Spleen (tissue), 11 donors: ENCODE measurements around the gene KCNB1. TPM values are rescaled to one million over a fixed set of nuclear protein-coding genes. Genes with fewer than 3 reads are reported as not detected.

Source experiments
- DNase-seq: peaks from one replicate; pipeline ENCODE4 v3.0.0-alpha.2; 2020
- H3K27ac ChIP-seq, 8 donors: fragments of 200-600 bp; sonication (generic) in 7 of 8; 1 replicate in 4 of 8; 2 replicates in 4 of 8; pipeline versions ENCODE4 v1.5.0 to v1.8.0; 2016 to 2021; ENCODE audit warnings: inconsistent platforms in 4 of 8, mild to moderate bottlenecking in 4 of 8, moderate library complexity in 1 of 8
- H3K27me3 ChIP-seq, 7 donors: fragments of 200-600 bp; sonication (generic) in 6 of 7; replicated peaks in 1 of 7; 1 replicate in 4 of 7; 2 replicates in 3 of 7; pipeline versions ENCODE4 v1.5.0 to v1.8.0; 2016 to 2021; ENCODE audit warnings: inconsistent platforms in 3 of 7, mild to moderate bottlenecking in 1 of 7
- H3K36me3 ChIP-seq, 6 donors: fragments of 200-600 bp; sonication (generic) in 5 of 6; 1 replicate in 4 of 6; 2 replicates in 2 of 6; pipeline versions ENCODE4 v1.5.0 to v1.8.0; 2016 to 2021; ENCODE audit warnings: inconsistent platforms in 2 of 6
- H3K4me1 ChIP-seq, 6 donors: fragments of 200-600 bp; sonication (generic) in 5 of 6; 1 replicate in 3 of 6; 2 replicates in 3 of 6; pipeline versions ENCODE4 v1.5.0 to v1.8.0; 2016 to 2021; ENCODE audit warnings: inconsistent platforms in 3 of 6
- H3K4me3 ChIP-seq, 8 donors: fragments of 200-600 bp; sonication (generic) in 7 of 8; 1 replicate in 4 of 8; 2 replicates in 4 of 8; pipeline versions ENCODE4 v1.5.0 to v1.8.0; 2016 to 2021; ENCODE audit warnings: inconsistent platforms in 4 of 8, mild to moderate bottlenecking in 4 of 8, moderate library complexity in 2 of 8
- H3K9me3 ChIP-seq, 8 donors: fragments of 200-600 bp; sonication (generic) in 7 of 8; 1 replicate in 4 of 8; 2 replicates in 4 of 8; pipeline versions ENCODE4 v1.5.0 to v1.8.0; 2016 to 2021; ENCODE audit warnings: inconsistent platforms in 4 of 8
- POLR2A ChIP-seq, 3 donors: fragments of 450-650 bp; IDR thresholded peaks; one replicate each; pipeline ENCODE4 v1.5.1; 2017; ENCODE audit warnings: antibody characterized with exemption in 3 of 3, mild to moderate bottlenecking in 1 of 3
- POLR2AphosphoS5 ChIP-seq, 3 donors: sonication (generic); formaldehyde crosslinking; IDR thresholded peaks; one replicate each; pipeline ENCODE4 v1.5.1; 2017; ENCODE audit warnings: antibody characterized with exemption in 3 of 3
- WGBS, 5 donors: extraction: QIAGEN DNeasy Blood & Tissue Kit in 3 of 5; methylation state at CpG; one replicate each; pipeline versions ENCODE4 v1.1.5 to v1.1.7; 2013 to 2018; 5-methylcytosine and 5-hydroxymethylcytosine counted together
- intact Hi-C: fragments of 100-400 bp; cut with DNase I; formaldehyde crosslinking; loops from one replicate; pipeline ENCODE4 v1.15.0; 2023; ENCODE audit warnings: low total_unique reads
- polyA plus RNA-seq, 3 donors: library from polyadenylated mRNA; stranded (reverse); fragments of 200-250 nt; gene quantifications; one replicate each; pipeline ENCODE4 v1.2.1, GENCODE V29; 2013
- total RNA-seq, 7 donors: library from RNA; depleted of rRNA in 3 of 7; stranded (reverse); fragments of >200 nt in 3 of 7; fragmentation: NEBNext Ultra II Directional in 4 of 7; extraction: Animal tissue kit (Norgen Biotek cat#: 25700) in 4 of 7; gene quantifications; one replicate each; pipeline versions ENCODE4 v1.1.0 to v1.2.1, GENCODE V29; 2016 to 2021
- TF ChIP-seq, protein P1 (sequence below), 11 experiments: fragments of 200-600 bp in 7 of 11; fragments of 450-650 bp in 4 of 11; sonication (generic) in 4 of 11; IDR thresholded peaks in 8 of 11; conservative IDR thresholded peaks in 3 of 11; 1 replicate in 7 of 11; 2 replicates in 4 of 11; pipeline versions ENCODE4 v1.4.0 to v1.8.0; 2016 to 2021; ENCODE audit warnings: antibody characterized with exemption in 11 of 11, inconsistent platforms in 4 of 11, mild to moderate bottlenecking in 1 of 11
- donor health status: healthy with polysubstance abuse.
- donor health status: DM: no; HTN: no; CAD: no; lungs with moderate emphysema.
- donor health status: DM: no; HTN: no; CAD: no.
- donor health status: Bipolar disorder and iron deficiency.
- donor health status: healthy.
- donor health status: DM: no; HTN: no; CAD: no.
- donor health status: DM: yes; HTN: yes; CAD: no.

KCNB1 gene
- total and polyA plus RNA-seq, 10 donors: 0.02 to 3.2 (median 0.51) TPM

DNA sequence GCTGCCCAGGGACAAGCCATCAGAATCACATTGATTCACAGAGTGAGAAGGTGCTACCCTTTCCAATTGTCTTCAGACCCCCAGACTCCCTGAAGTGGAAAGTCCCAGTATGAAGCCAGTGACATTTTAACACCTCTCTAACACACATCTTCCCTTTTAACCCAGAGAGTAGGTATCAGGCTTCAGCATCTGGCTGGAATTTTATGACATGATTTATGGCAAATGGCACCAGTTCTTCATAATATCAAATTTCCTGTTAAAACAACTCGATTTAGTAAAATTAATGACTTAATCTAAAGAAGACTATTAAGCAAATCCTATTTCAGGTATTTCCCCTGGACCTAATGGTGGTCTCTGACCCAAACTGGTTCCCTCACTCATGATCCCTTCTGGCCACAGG lies 25.0 kb downstream of the KCNB1 start:
- peaks cover 0 to under 1% (median 0%) of the 10 kb centered on the region in 6 donors for H3K4me1 ChIP-seq
- TF ChIP-seq POLR2AphosphoS5 (IDR thresholded peaks at IDR 0.05) (no peak), POLR2A (IDR thresholded peaks at IDR 0.05) (no peak)
- TF ChIP-seq, protein P1, sequence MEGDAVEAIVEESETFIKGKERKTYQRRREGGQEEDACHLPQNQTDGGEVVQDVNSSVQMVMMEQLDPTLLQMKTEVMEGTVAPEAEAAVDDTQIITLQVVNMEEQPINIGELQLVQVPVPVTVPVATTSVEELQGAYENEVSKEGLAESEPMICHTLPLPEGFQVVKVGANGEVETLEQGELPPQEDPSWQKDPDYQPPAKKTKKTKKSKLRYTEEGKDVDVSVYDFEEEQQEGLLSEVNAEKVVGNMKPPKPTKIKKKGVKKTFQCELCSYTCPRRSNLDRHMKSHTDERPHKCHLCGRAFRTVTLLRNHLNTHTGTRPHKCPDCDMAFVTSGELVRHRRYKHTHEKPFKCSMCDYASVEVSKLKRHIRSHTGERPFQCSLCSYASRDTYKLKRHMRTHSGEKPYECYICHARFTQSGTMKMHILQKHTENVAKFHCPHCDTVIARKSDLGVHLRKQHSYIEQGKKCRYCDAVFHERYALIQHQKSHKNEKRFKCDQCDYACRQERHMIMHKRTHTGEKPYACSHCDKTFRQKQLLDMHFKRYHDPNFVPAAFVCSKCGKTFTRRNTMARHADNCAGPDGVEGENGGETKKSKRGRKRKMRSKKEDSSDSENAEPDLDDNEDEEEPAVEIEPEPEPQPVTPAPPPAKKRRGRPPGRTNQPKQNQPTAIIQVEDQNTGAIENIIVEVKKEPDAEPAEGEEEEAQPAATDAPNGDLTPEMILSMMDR (IDR thresholded peaks at IDR 0.05 in 8 of 11, conservative IDR thresholded peaks at IDR 0.05 in 3 of 11): no peak
- 16 to 33% (median 24%) methylated on average over 1 of the region's 1 CpG for WGBS, 5 donors
- H3K36me3 ChIP-seq: no peaks in the 10 kb centered on the region
- intact Hi-C loops: no loop called here
- no peaks in the 10 kb centered on the region for H3K9me3 ChIP-seq
- peaks cover 0 to 18% (median 0%) of the 10 kb centered on the region in 7 donors for H3K27me3 ChIP-seq
- H3K27ac ChIP-seq: no peak overlapping the region
- no peak overlapping the region for H3K4me3 ChIP-seq
- no peak for DNase-seq

DNA sequence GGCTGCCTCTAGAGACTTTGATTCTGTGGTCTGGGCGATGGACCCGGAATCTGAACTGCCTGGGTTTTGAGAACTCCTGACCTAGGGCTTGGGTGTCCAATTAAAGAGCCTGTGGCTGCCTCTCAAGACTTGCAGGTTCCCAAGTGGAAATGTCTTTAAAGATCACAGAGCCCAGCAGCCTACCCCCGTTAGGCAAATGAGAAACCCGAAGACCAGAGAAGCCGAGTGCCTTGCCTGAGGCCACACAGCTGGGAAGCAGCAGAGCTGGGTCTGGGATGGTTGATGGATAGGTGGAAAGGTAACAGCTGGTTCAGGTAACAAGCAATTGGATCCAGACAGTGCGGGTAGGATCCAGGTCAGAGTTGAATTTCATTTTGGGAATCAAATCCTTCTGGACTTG lies 25.8 kb downstream of the KCNB1 start:
- intact Hi-C loops: no loop called here
- H3K36me3 ChIP-seq: no peaks in the 10 kb centered on the region
- H3K27ac ChIP-seq: no peak overlapping the region
- DNase-seq: no peak
- H3K4me1 ChIP-seq: peaks cover 0 to 5% (median 0%) of the 10 kb centered on the region in 6 donors
- H3K27me3 ChIP-seq: peaks cover 0 to 26% (median 0%) of the 10 kb centered on the region in 7 donors
- no peak overlapping the region for H3K4me3 ChIP-seq
- WGBS, 5 donors: 87 to 97% (median 91%) methylated on average over 5 to 6 of the region's 6 CpGs
- H3K9me3 ChIP-seq: no peaks in the 10 kb centered on the region
- TF ChIP-seq, protein P1 (IDR thresholded peaks at IDR 0.05 in 8 of 11, conservative IDR thresholded peaks at IDR 0.05 in 3 of 11): no peak
- TF ChIP-seq POLR2A (IDR thresholded peaks at IDR 0.05) (no peak), POLR2AphosphoS5 (IDR thresholded peaks at IDR 0.05) (no peak)

DNA sequence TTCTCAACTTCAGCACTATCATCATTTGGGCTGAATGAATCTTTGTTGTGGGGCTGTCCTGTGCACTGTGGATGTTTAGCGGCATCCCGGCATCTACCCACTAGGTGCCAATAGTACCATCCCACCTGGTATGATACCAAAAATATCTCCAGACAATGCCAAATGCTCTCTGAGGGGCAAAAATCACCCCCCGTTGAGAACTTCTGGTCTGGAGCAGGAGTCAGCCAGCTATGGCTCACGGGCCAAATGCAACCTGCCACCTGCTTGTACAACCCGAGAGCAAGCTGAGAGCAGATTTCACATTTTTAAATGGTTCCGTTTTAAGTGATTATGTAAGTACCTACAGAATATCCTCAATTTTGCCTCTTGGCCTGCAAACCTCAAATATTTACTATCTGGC lies 26.8 kb downstream of the KCNB1 start:
- Histone ChIP-seq H3K27ac (no peak overlapping the region), H3K27me3 (peaks cover 0 to 31% (median 0%) of the 10 kb centered on the region in 7 donors), H3K9me3 (no peaks in the 10 kb centered on the region), H3K4me1 (peaks cover 0 to 5% (median 0%) of the 10 kb centered on the region in 6 donors), H3K4me3 (no peak overlapping the region), H3K36me3 (no peaks in the 10 kb centered on the region)
- no peak for DNase-seq
- intact Hi-C loops: no loop called here
- TF ChIP-seq, protein P1 (IDR thresholded peaks at IDR 0.05 in 8 of 11, conservative IDR thresholded peaks at IDR 0.05 in 3 of 11): no peak
- TF ChIP-seq POLR2A (IDR thresholded peaks at IDR 0.05) (no peak), POLR2AphosphoS5 (IDR thresholded peaks at IDR 0.05) (no peak)
- WGBS, 5 donors: 77 to 90% (median 87%) methylated on average over 6 of the region's 6 CpGs

DNA sequence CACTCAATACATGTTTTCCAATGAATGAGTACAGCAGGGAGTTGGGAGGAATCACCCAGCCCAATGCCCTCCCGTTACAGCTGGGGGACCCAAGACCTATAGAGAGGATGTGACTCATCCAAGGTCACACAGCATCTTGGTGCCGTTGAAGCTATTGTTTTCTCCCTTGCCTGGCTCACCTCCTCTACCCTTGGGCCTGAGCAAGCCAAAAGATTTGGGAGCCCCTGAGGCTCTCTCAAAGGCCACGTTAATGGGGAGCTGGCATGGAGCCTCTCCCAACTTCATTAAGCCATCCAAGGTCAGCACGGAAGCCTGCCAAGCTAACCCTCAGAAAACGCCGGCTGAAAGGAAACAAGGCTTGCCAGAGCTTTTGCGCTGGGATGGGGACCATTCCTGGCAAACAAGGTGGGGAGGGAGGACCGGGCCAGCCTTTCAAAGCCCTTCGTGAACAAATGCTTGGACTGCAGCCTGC lies 30.4 kb downstream of the KCNB1 start:
- H3K4me1 ChIP-seq: peaks cover 0 to 5% (median 0%) of the 10 kb centered on the region in 6 donors
- no peak overlapping the region for H3K4me3 ChIP-seq
- peaks cover 0 to 42% (median 0%) of the 10 kb centered on the region in 7 donors for H3K27me3 ChIP-seq
- H3K9me3 ChIP-seq: no peaks in the 10 kb centered on the region
- TF ChIP-seq, protein P1 (IDR thresholded peaks at IDR 0.05 in 8 of 11, conservative IDR thresholded peaks at IDR 0.05 in 3 of 11): no peak
- TF ChIP-seq POLR2AphosphoS5 (IDR thresholded peaks at IDR 0.05) (peak in 1 of 3 donors; percentile 27), POLR2A (IDR thresholded peaks at IDR 0.05) (no peak)
- intact Hi-C loops: no loop called here
- 53 to 72% (median 65%) methylated on average over 8 to 9 of the region's 9 CpGs for WGBS, 5 donors
- H3K36me3 ChIP-seq: no peaks in the 10 kb centered on the region
- no peak for DNase-seq
- no peak overlapping the region for H3K27ac ChIP-seq
